ENCODE data around the gene IL17RE. TPM values are rescaled to one million over a fixed set of nuclear protein-coding genes. Genes with fewer than 3 reads are reported as not detected.

IL17RE gene
- total RNA-seq, 1 donor from 2014 or later, result 0.74 TPM

- H3K27ac Mint-ChIP-seq (ENCODE audit: unreplicated experiment), result no peak overlapping the region
- H3K9me3 Mint-ChIP-seq (ENCODE audit: unreplicated experiment), result no peaks in the 10 kb centered on the region
- no peak for DNase-seq (ENCODE audit: low spot score)
- no peak for TF ChIP-seq CTCF (IDR thresholded peaks at IDR 0.05; ENCODE audit: unreplicated experiment)
- peaks cover 5% of the 10 kb centered on the region for H3K27me3 Mint-ChIP-seq (ENCODE audit: unreplicated experiment)
- peaks cover 2% of the 10 kb centered on the region for H3K4me1 Mint-ChIP-seq (ENCODE audit: unreplicated experiment)
- H3K4me3 Mint-ChIP-seq (ENCODE audit: unreplicated experiment), result no peak overlapping the region
- H3K36me3 Mint-ChIP-seq (ENCODE audit: low read depth, unreplicated experiment), result peaks cover 12% of the 10 kb centered on the region
Observed at GRCh38 chr3:9909221-9910013, 6.8 kb downstream of the IL17RE start.

- no peak overlapping the region for H3K4me3 Mint-ChIP-seq (ENCODE audit: unreplicated experiment)
- H3K36me3 Mint-ChIP-seq (ENCODE audit: low read depth, unreplicated experiment), result peaks cover 12% of the 10 kb centered on the region
- no peaks in the 10 kb centered on the region for H3K9me3 Mint-ChIP-seq (ENCODE audit: unreplicated experiment)
- peaks cover 5% of the 10 kb centered on the region for H3K27me3 Mint-ChIP-seq (ENCODE audit: unreplicated experiment)
- peaks cover 4% of the 10 kb centered on the region for H3K4me1 Mint-ChIP-seq (ENCODE audit: unreplicated experiment)
- no peak overlapping the region for H3K27ac Mint-ChIP-seq (ENCODE audit: unreplicated experiment)
- no peak for DNase-seq (ENCODE audit: low spot score)
- no peak for TF ChIP-seq CTCF (IDR thresholded peaks at IDR 0.05; ENCODE audit: unreplicated experiment)
Observed at GRCh38 chr3:9911863-9912262, 9.2 kb downstream of the IL17RE start.

GRCh38 chr3:9912294-9912935, 9.8 kb downstream of the IL17RE start:
- Mint-ChIP-seq H3K27ac (ENCODE audit: unreplicated experiment) (no peak overlapping the region), H3K27me3 (ENCODE audit: unreplicated experiment) (peaks cover 5% of the 10 kb centered on the region), H3K9me3 (ENCODE audit: unreplicated experiment) (no peaks in the 10 kb centered on the region), H3K4me1 (ENCODE audit: unreplicated experiment) (peaks cover 4% of the 10 kb centered on the region), H3K4me3 (ENCODE audit: unreplicated experiment) (peak overlapping the region; percentile 66), H3K36me3 (ENCODE audit: low read depth, unreplicated experiment) (peaks cover 12% of the 10 kb centered on the region)
- no peak for DNase-seq (ENCODE audit: low spot score)
- no peak for TF ChIP-seq CTCF (IDR thresholded peaks at IDR 0.05; ENCODE audit: unreplicated experiment)

GRCh38 chr3:9913601-9914000, 11.0 kb downstream of the IL17RE start:
- Mint-ChIP-seq H3K9me3 (ENCODE audit: unreplicated experiment) (no peaks in the 10 kb centered on the region), H3K4me1 (ENCODE audit: unreplicated experiment) (peaks cover 4% of the 10 kb centered on the region), H3K27me3 (ENCODE audit: unreplicated experiment) (peaks cover 5% of the 10 kb centered on the region), H3K27ac (ENCODE audit: unreplicated experiment) (no peak overlapping the region), H3K4me3 (ENCODE audit: unreplicated experiment) (no peak overlapping the region), H3K36me3 (ENCODE audit: low read depth, unreplicated experiment) (peaks cover 12% of the 10 kb centered on the region)
- no peak for DNase-seq (ENCODE audit: low spot score)
- no peak for TF ChIP-seq CTCF (IDR thresholded peaks at IDR 0.05; ENCODE audit: unreplicated experiment)

- DNase-seq (ENCODE audit: low spot score), result no peak
- TF ChIP-seq CTCF (IDR thresholded peaks at IDR 0.05; ENCODE audit: unreplicated experiment), result no peak
- Mint-ChIP-seq H3K9me3 (ENCODE audit: unreplicated experiment) (no peaks in the 10 kb centered on the region), H3K36me3 (ENCODE audit: low read depth, unreplicated experiment) (peaks cover 12% of the 10 kb centered on the region), H3K27ac (ENCODE audit: unreplicated experiment) (no peak overlapping the region), H3K4me1 (ENCODE audit: unreplicated experiment) (peaks cover 4% of the 10 kb centered on the region), H3K27me3 (ENCODE audit: unreplicated experiment) (peaks cover 5% of the 10 kb centered on the region), H3K4me3 (ENCODE audit: unreplicated experiment) (no peak overlapping the region)
Observed at GRCh38 chr3:9914011-9914410, 11.4 kb downstream of the IL17RE start.

Data from endothelial cell (in vitro differentiated cells).